Trophoblast cell (in vitro differentiated cells and primary cell): ENCODE measurements around the gene KRT84.

Source experiments
- DNase-seq, 2 donors: peaks; one replicate each; pipeline ENCODE4 v3.0.0-alpha.2; 2016
- H2AFZ ChIP-seq: 2 replicates; pipeline ENCODE4 v1.6.1; 2013; ENCODE audit warnings: low read length, moderate library complexity, mild to moderate bottlenecking; ENCODE audit not compliant: insufficient read depth, poor library complexity
- H2AK5ac ChIP-seq: 2 replicates; pipeline ENCODE4 v1.6.1; 2013; ENCODE audit warnings: mild to moderate bottlenecking, low read length
- H2BK120ac ChIP-seq: 2 replicates; pipeline ENCODE4 v1.6.1; 2013; ENCODE audit warnings: low read length, mild to moderate bottlenecking, moderate library complexity; ENCODE audit not compliant: insufficient read depth, poor library complexity
- H2BK12ac ChIP-seq: 2 replicates; pipeline ENCODE4 v1.6.1; 2013; ENCODE audit warnings: mild to moderate bottlenecking, low read length, moderate library complexity
- H2BK5ac ChIP-seq: 2 replicates; pipeline ENCODE4 v1.6.1; 2013; ENCODE audit warnings: low read length, low read depth, moderate library complexity, mild to moderate bottlenecking; ENCODE audit not compliant: poor library complexity
- H3K14ac ChIP-seq: 2 replicates; pipeline ENCODE4 v1.6.1; 2013; ENCODE audit warnings: mild to moderate bottlenecking, low read length
- H3K18ac ChIP-seq: 2 replicates; pipeline ENCODE4 v1.6.1; 2013; ENCODE audit warnings: mild to moderate bottlenecking, low read length
- H3K23ac ChIP-seq: 2 replicates; pipeline ENCODE4 v1.6.1; 2013; ENCODE audit warnings: low read length
- H3K27ac ChIP-seq: 2 replicates; pipeline ENCODE4 v1.5.1; 2013; ENCODE audit warnings: low read depth, mild to moderate bottlenecking, inconsistent platforms, low read length, moderate library complexity
- H3K27me3 ChIP-seq: 2 replicates; pipeline ENCODE4 v1.6.1; 2013; ENCODE audit warnings: inconsistent platforms, mild to moderate bottlenecking, low read length, moderate library complexity; ENCODE audit not compliant: insufficient read depth
- H3K36me3 ChIP-seq, 2 experiments: 1 replicate in 1 of 2; 2 replicates in 1 of 2; pipeline ENCODE4 v1.6.1; 2013; ENCODE audit warnings: low read length in 2 of 2, mild to moderate bottlenecking in 2 of 2, moderate library complexity in 1 of 2; ENCODE audit not compliant: insufficient read depth in 2 of 2, control insufficient read depth in 1 of 2
- H3K4ac ChIP-seq: 2 replicates; pipeline ENCODE4 v1.6.1; 2013; ENCODE audit warnings: low read depth, mild to moderate bottlenecking, low read length, moderate library complexity
- H3K4me1 ChIP-seq, 2 experiments: 1 replicate in 1 of 2; 2 replicates in 1 of 2; pipeline ENCODE4 v1.6.1; 2013; ENCODE audit warnings: low read length in 2 of 2, mild to moderate bottlenecking in 2 of 2, moderate library complexity in 1 of 2; ENCODE audit not compliant: insufficient read depth in 2 of 2, control insufficient read depth in 1 of 2
- H3K4me2 ChIP-seq: 2 replicates; pipeline ENCODE4 v1.6.1; 2013; ENCODE audit warnings: inconsistent platforms, mild to moderate bottlenecking, low read length, moderate library complexity
- H3K4me3 ChIP-seq: 2 replicates; pipeline ENCODE4 v1.5.1; 2013; ENCODE audit warnings: mild to moderate bottlenecking, low read depth, low read length, inconsistent platforms
- H3K79me1 ChIP-seq: one replicate; pipeline ENCODE4 v1.6.1; 2013; ENCODE audit warnings: low read length
- H3K79me2 ChIP-seq: 2 replicates; pipeline ENCODE4 v1.6.1; 2013; ENCODE audit warnings: low read length, mild to moderate bottlenecking; ENCODE audit not compliant: control insufficient read depth, insufficient read depth, poor library complexity
- H3K9ac ChIP-seq: 2 replicates; pipeline ENCODE4 v1.6.1; 2013; ENCODE audit warnings: mild to moderate bottlenecking, low read length
- H3K9me3 ChIP-seq: 2 replicates; pipeline ENCODE4 v1.6.1; 2013; ENCODE audit warnings: low read depth, mild to moderate bottlenecking, control low read depth, inconsistent platforms, low read length; ENCODE audit not compliant: insufficient read depth
- H4K12ac ChIP-seq: 2 replicates; pipeline ENCODE4 v1.6.1; 2013; ENCODE audit warnings: low read depth, mild to moderate bottlenecking, low read length, moderate library complexity
- H4K8ac ChIP-seq: 2 replicates; pipeline ENCODE4 v1.6.1; 2013; ENCODE audit warnings: low read depth, mild to moderate bottlenecking, low read length, moderate library complexity
- H4K91ac ChIP-seq: one replicate; pipeline ENCODE4 v1.6.1; 2013; ENCODE audit warnings: low read depth, mild to moderate bottlenecking, low read length, moderate library complexity
- WGBS: extraction: QIAGEN DNeasy Blood & Tissue Kit; methylation state at CpG from one replicate; pipeline ENCODE4 v1.1.7; 2013; ENCODE audit warnings: missing lambda C conversion rate; ENCODE audit not compliant: insufficient read length, insufficient coverage; ENCODE audit errors: extremely low coverage; 5-methylcytosine and 5-hydroxymethylcytosine counted together

KRT84 gene

DNA sequence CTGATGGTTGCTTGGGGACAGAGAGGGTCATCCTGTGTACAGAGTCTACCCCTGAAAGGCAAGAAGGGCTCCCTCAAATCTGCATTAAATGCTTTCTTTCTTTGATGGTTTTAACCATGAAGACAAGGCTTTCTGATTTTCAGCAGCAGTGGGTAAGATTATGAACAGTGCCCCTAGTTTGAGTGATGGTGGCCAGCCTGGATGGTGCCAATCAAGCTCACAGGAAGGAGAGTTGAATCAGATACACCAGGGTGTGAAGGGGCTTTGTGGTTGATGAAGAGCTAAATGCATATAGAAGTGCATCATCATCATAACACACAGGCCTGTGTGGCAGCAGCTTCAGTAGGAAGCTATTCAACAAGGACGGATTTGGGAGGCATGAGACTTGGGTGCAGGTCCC, 23.9 kb downstream of the KRT84 start:
- Histone ChIP-seq H2AFZ (no peak overlapping the region), H3K9ac (no peak overlapping the region), H3K79me1 (no peaks in the 10 kb centered on the region), H3K18ac (no peak overlapping the region), H2BK5ac (no peak overlapping the region), H2AK5ac (no peak overlapping the region), H3K27me3 (no peaks in the 10 kb centered on the region), H2BK120ac (no peak overlapping the region), H3K14ac (no peak overlapping the region), H3K4me2 (no peak overlapping the region), H4K91ac (no peak overlapping the region), H3K36me3 (no peaks in the 10 kb centered on the region), H3K4ac (no peak overlapping the region), H3K4me1 (no peaks in the 10 kb centered on the region), H4K8ac (no peak overlapping the region), H3K27ac (no peak overlapping the region), H3K9me3 (peaks cover 2% of the 10 kb centered on the region), H3K4me3 (no peak overlapping the region), H2BK12ac (no peak overlapping the region), H4K12ac (no peak overlapping the region), H3K23ac (no peak overlapping the region), H3K79me2 (no peaks in the 10 kb centered on the region)
- DNase-seq: no peak
- no CpG with 5 or more reads among the region's 1 CpG for WGBS

DNA sequence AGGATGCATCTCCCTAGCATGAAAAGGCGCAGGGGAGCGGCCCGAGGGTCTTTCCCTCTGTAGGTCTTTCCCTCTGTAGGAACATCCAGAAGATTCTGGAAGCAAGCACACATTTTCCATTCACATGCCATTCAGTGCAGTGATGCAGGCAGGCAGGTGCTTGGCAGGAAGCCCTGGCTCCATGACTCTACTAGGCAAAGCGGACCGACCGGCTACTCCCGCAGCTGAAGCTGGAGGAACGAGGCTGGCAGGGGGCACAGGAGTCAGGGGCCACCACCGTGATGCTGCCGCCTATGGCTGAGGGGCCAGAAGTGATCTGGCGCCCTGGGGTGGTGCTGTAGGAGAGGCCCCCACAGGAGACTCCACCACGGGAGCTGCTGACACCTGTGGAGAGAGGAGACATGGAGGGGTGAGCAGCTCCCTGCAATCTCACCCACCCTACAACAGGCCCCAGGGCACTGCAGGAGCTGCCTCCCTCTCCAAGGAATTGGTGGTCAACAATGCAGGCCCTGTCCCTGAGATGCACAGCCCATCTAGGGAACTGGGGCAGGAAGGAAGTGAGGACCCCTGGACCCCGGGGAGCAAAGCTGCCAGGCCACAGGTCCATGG, 24.7 kb downstream of the KRT84 start:
- no CpG with 5 or more reads among the region's 13 CpGs for WGBS
- no peak overlapping the region for H4K12ac ChIP-seq
- no peak overlapping the region for H3K14ac ChIP-seq

DNA sequence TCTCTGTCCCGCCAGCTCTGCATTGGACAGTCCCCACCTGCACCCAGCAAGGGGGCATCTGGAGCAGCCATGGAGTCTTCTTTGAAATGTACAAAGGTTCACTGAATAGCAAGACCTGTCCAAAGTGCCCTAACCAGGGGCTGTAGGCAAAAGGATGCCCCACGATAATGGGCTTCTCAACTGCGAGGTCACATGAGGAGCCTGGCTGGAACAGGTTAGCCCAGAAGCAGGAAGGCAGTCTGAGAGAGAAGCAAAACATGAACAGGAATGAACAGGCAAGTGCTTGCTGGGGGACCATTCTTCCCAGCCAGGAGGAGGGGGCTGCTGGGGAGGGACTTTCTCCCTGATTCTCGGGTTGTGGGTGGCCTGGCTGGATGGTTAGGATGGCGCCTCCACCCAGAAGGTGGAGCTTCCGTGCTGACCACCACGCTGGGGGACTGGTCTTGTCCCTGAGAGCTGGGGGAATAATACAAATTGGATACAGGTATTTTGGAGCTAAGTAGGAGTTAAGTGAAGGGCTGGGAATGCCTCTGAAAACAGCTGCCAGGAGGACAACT, 25.3 kb downstream of the KRT84 start:
- no peak overlapping the region for H3K4me3 ChIP-seq
- H3K4me2 ChIP-seq: no peak overlapping the region
- no peak overlapping the region for H2BK5ac ChIP-seq
- H2AK5ac ChIP-seq: no peak overlapping the region
- WGBS: no CpG with 5 or more reads among the region's 7 CpGs
- H3K4me1 ChIP-seq: no peaks in the 10 kb centered on the region
- H3K18ac ChIP-seq: no peak overlapping the region
- H2AFZ ChIP-seq: no peak overlapping the region
- H4K12ac ChIP-seq: no peak overlapping the region
- no peaks in the 10 kb centered on the region for H3K27me3 ChIP-seq
- H3K79me1 ChIP-seq: no peaks in the 10 kb centered on the region
- H3K14ac ChIP-seq: no peak overlapping the region
- peaks cover 2% of the 10 kb centered on the region for H3K9me3 ChIP-seq
- H3K4ac ChIP-seq: no peak overlapping the region
- no peak overlapping the region for H3K23ac ChIP-seq
- H2BK12ac ChIP-seq: no peak overlapping the region
- H3K79me2 ChIP-seq: no peaks in the 10 kb centered on the region
- H3K9ac ChIP-seq: no peak overlapping the region
- no peak overlapping the region for H4K91ac ChIP-seq
- no peak overlapping the region for H4K8ac ChIP-seq
- no peak overlapping the region for H3K27ac ChIP-seq
- DNase-seq: no peak
- H3K36me3 ChIP-seq: no peaks in the 10 kb centered on the region
- H2BK120ac ChIP-seq: no peak overlapping the region

More for the DNA sequence above, 24.7 kb downstream of the KRT84 start:
- Histone ChIP-seq H3K27me3 (no peaks in the 10 kb centered on the region), H3K4me2 (no peak overlapping the region), H3K4me1 (no peaks in the 10 kb centered on the region), H3K18ac (no peak overlapping the region), H3K9me3 (peaks cover 2% of the 10 kb centered on the region), H3K4ac (no peak overlapping the region), H3K9ac (no peak overlapping the region), H4K91ac (no peak overlapping the region), H2BK12ac (no peak overlapping the region), H3K36me3 (no peaks in the 10 kb centered on the region), H3K79me1 (no peaks in the 10 kb centered on the region), H2AFZ (no peak overlapping the region), H2BK120ac (no peak overlapping the region), H4K8ac (no peak overlapping the region), H3K27ac (no peak overlapping the region), H3K79me2 (no peaks in the 10 kb centered on the region), H2AK5ac (no peak overlapping the region), H3K4me3 (no peak overlapping the region), H3K23ac (no peak overlapping the region), H2BK5ac (no peak overlapping the region)
- DNase-seq: no peak

DNA sequence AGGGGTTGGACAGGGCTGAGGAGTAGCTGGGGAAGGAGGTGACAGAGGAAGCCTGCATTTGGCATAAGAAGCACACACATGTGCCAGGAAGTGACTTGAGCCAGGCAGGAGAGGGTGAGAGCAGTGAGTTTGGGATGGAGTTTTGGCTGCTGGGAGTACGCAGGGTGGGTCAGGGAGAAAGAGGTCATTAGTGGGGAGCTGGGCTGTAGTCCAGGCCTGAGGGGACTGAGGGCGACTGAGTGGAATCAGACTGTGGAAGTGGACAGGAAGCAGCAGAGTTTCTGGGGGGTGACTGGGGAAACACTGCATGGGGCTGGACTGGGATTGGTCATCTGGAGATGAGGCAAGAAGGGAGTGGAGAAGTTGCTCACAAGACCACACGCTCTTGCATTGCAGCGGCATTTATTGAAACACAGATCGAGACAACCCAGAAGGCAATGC, 25.8 kb downstream of the KRT84 start:
- no peak overlapping the region for H2AK5ac ChIP-seq
- no CpG with 5 or more reads among the region's 5 CpGs for WGBS
- H2BK12ac ChIP-seq: no peak overlapping the region

More for the DNA sequence above, 25.8 kb downstream of the KRT84 start:
- Histone ChIP-seq H2BK120ac (no peak overlapping the region), H3K36me3 (no peaks in the 10 kb centered on the region), H3K79me1 (no peaks in the 10 kb centered on the region), H2AFZ (no peak overlapping the region), H4K91ac (no peak overlapping the region), H3K14ac (no peak overlapping the region), H3K4me1 (no peaks in the 10 kb centered on the region), H3K27me3 (no peaks in the 10 kb centered on the region), H3K27ac (no peak overlapping the region), H4K12ac (no peak overlapping the region), H3K9me3 (peaks cover 2% of the 10 kb centered on the region), H3K9ac (no peak overlapping the region), H2BK5ac (no peak overlapping the region), H3K18ac (no peak overlapping the region), H3K4ac (no peak overlapping the region), H3K23ac (no peak overlapping the region), H3K4me2 (no peak overlapping the region), H4K8ac (no peak overlapping the region), H3K79me2 (no peaks in the 10 kb centered on the region), H3K4me3 (no peak overlapping the region)
- DNase-seq: no peak
